HCT116 (cell line): ENCODE measurements around the gene ASB6. TPM values are rescaled to one million over a fixed set of nuclear protein-coding genes. Genes with fewer than 3 reads are reported as not detected.

Experiments used
- ATAC-seq: fragments of 200-7000 bp; cut with Tn5 transposase; 2 replicates; pipeline ENCODE4 v1.9.1; 2020; ENCODE audit warnings: mild to moderate bottlenecking, moderate library complexity
- BruUV-seq: library from RNA; stranded (reverse); fragments of 400-500 nt; replicated peaks from 2 replicates; lab custom pipeline; 2021; lab: Mats Ljungman, UMichigan
- CTCF ChIA-PET: fragments of 300-600 bp; sonication (Branson Sonifier 250); formaldehyde crosslinking; loops from one replicate; lab custom pipeline; 2021; ENCODE audit warnings: antibody characterized with exemption; lab: Charles Lee
- POLR2A ChIA-PET: fragments of 300-600, 350-600 bp; sonication (Branson Sonifier 250); formaldehyde crosslinking; loops from one replicate; lab custom pipeline; 2021; ENCODE audit warnings: antibody characterized with exemption; lab: Charles Lee
- RAD21 ChIA-PET, 2 experiments: fragments of 300-600 bp; sonication (Branson Sonifier 250); formaldehyde crosslinking; loops; one replicate each; lab custom pipeline; 2023; ENCODE audit warnings: low total read pairs in 2 of 2; ENCODE audit not compliant: uncharacterized antibody in 2 of 2, unreplicated experiment in 2 of 2, low non-redundant PET in 1 of 2; lab: Charles Lee
- DNase-seq: peaks from one replicate; pipeline ENCODE4 v3.0.0-alpha.2; 2010; ENCODE audit warnings: low read depth, low spot score
- H2AFZ ChIP-seq: fragments of 200-600 bp; shearing (Covaris generic), sonication (generic); 2 replicates; pipeline ENCODE4 v1.6.1; 2017; ENCODE audit warnings: low read depth, mixed run types, mixed read lengths, antibody characterized with exemption, low read length; ENCODE audit not compliant: poor library complexity, severe bottlenecking
- H3K27ac ChIP-seq: 2 replicates; pipeline ENCODE4 v1.5.1; 2012; ENCODE audit warnings: low read depth, low read length
- H3K27me3 ChIP-seq: fragments of 200-600 bp; sonication (generic); 2 replicates; pipeline ENCODE4 v1.6.1; 2016; ENCODE audit warnings: mixed run types, low read length, mixed read lengths; ENCODE audit not compliant: insufficient read depth
- H3K36me3 ChIP-seq, 2 experiments: fragments of 200-500 bp in 1 of 2; fragments of 200-600 bp in 1 of 2; sonication (Bioruptor generic) in 1 of 2; sonication (generic) in 1 of 2; 2 replicates each; pipeline versions ENCODE4 v1.5.1 to v1.6.1; 2014 to 2016; ENCODE audit warnings: low read length in 2 of 2, inconsistent platforms in 1 of 2, mixed read lengths in 1 of 2, mixed run types in 1 of 2; ENCODE audit not compliant: insufficient read depth in 2 of 2, control insufficient read depth in 1 of 2
- H3K4me1 ChIP-seq, 2 experiments: fragments of 200-600 bp in 1 of 2; sonication (generic) in 1 of 2; 2 replicates each; pipeline versions ENCODE4 v1.5.1 to v1.6.1; 2012 to 2017; ENCODE audit warnings: low read length in 2 of 2, inconsistent platforms in 1 of 2, mild to moderate bottlenecking in 1 of 2, mixed read lengths in 1 of 2, mixed run types in 1 of 2, moderate library complexity in 1 of 2; ENCODE audit not compliant: insufficient read depth in 2 of 2, control insufficient read depth in 1 of 2
- H3K4me2 ChIP-seq: fragments of 200-600 bp; sonication (generic); 2 replicates; pipeline ENCODE4 v1.6.1; 2017; ENCODE audit warnings: mixed run types, low read length, mixed read lengths
- H3K4me3 ChIP-seq, 2 experiments: fragments of 200-600 bp in 1 of 2; sonication (generic) in 1 of 2; replicated peaks in 1 of 2; 2 replicates each; pipeline ENCODE4 v1.5.1; 2011 to 2016; ENCODE audit warnings: low read length in 2 of 2, control low read depth in 1 of 2, low read depth in 1 of 2, mild to moderate bottlenecking in 1 of 2, mixed read lengths in 1 of 2, mixed run types in 1 of 2
- H3K79me2 ChIP-seq: fragments of 200-600 bp; sonication (generic); 2 replicates; pipeline ENCODE4 v1.6.1; 2017; ENCODE audit warnings: mild to moderate bottlenecking, mixed run types, low read length, moderate library complexity, mixed read lengths; ENCODE audit not compliant: insufficient read depth
- H3K9ac ChIP-seq: fragments of 200-600 bp; sonication (generic); 2 replicates; pipeline ENCODE4 v1.6.1; 2016; ENCODE audit warnings: low read length, mixed read lengths
- H3K9me2 ChIP-seq: fragments of 200-600 bp; sonication (generic), shearing (Covaris generic); 2 replicates; pipeline ENCODE4 v1.6.1; 2017; ENCODE audit warnings: mixed run types, mild to moderate bottlenecking, moderate library complexity; ENCODE audit not compliant: insufficient read depth
- H3K9me3 ChIP-seq, 2 experiments: fragments of 200-500 bp in 1 of 2; fragments of 200-600 bp in 1 of 2; sonication (Bioruptor generic) in 1 of 2; sonication (generic) in 1 of 2; 2 replicates each; pipeline ENCODE4 v1.6.1; 2014 to 2017; ENCODE audit warnings: low read length in 2 of 2, mixed read lengths in 2 of 2, inconsistent platforms in 1 of 2, low read depth in 1 of 2, mild to moderate bottlenecking in 1 of 2, mixed run types in 1 of 2, moderate library complexity in 1 of 2; ENCODE audit not compliant: control insufficient read depth in 1 of 2, insufficient read depth in 1 of 2
- H4K20me1 ChIP-seq: fragments of 200-600 bp; sonication (generic), shearing (Covaris generic); 2 replicates; pipeline ENCODE4 v1.6.1; 2017; ENCODE audit warnings: mixed run types, mild to moderate bottlenecking, moderate library complexity; ENCODE audit not compliant: insufficient read depth
- ATF3 ChIP-seq: IDR thresholded peaks from 2 replicates; pipeline ENCODE4 v1.6.1; 2012
- CEBPB ChIP-seq: IDR thresholded peaks from 2 replicates; pipeline ENCODE4 v1.6.1; 2012; ENCODE audit warnings: low read depth
- CTCF ChIP-seq, 3 experiments: fragments of 200-600 bp in 1 of 3; sonication (generic) in 1 of 3; IDR thresholded peaks in 2 of 3; conservative IDR thresholded peaks in 1 of 3; 2 replicates each; pipeline ENCODE4 v1.5.1; 2012 to 2017; ENCODE audit warnings: low read depth in 2 of 3, low read length in 2 of 3, antibody characterized with exemption in 1 of 3, borderline replicate concordance in 1 of 3, control low read depth in 1 of 3, mild to moderate bottlenecking in 1 of 3, mixed read lengths in 1 of 3, mixed run types in 1 of 3, moderate library complexity in 1 of 3; ENCODE audit not compliant: insufficient read depth in 1 of 3
- EGR1 ChIP-seq: IDR thresholded peaks from 2 replicates; pipeline ENCODE4 v1.6.1; 2012; ENCODE audit warnings: low read depth
- ELF1 ChIP-seq: IDR thresholded peaks from 2 replicates; pipeline ENCODE4 v1.6.1; 2012; ENCODE audit warnings: low read depth, borderline replicate concordance
- FOSL1 ChIP-seq: IDR thresholded peaks from 2 replicates; pipeline ENCODE4 v1.6.1; 2012; ENCODE audit warnings: low read depth
- POLR2A ChIP-seq: IDR thresholded peaks from 2 replicates; pipeline ENCODE4 v1.7.0; 2011; ENCODE audit warnings: borderline replicate concordance; ENCODE audit not compliant: insufficient read depth, insufficient read length; ENCODE audit errors: extremely low read depth
- RAD21 ChIP-seq: IDR thresholded peaks from 2 replicates; pipeline ENCODE4 v1.6.1; 2012; ENCODE audit warnings: low read depth, mild to moderate bottlenecking
- SIN3A ChIP-seq: IDR thresholded peaks from 2 replicates; pipeline ENCODE4 v1.6.1; 2012; ENCODE audit warnings: low read depth
- SRF ChIP-seq: IDR thresholded peaks from 2 replicates; pipeline ENCODE4 v1.6.1; 2012; ENCODE audit warnings: low read depth
- TCF7L2 ChIP-seq: IDR thresholded peaks from 2 replicates; pipeline ENCODE4 v1.7.0; 2011; ENCODE audit warnings: borderline replicate concordance, inconsistent platforms; ENCODE audit not compliant: insufficient read depth, insufficient read length; ENCODE audit errors: extremely low read depth
- ZNF274 ChIP-seq: fragments of 200-500 bp; sonication (Bioruptor generic); IDR thresholded peaks from 2 replicates; pipeline ENCODE4 v1.6.1; 2014; ENCODE audit warnings: mild to moderate bottlenecking, low read depth, low read length, inconsistent platforms
- intact Hi-C: fragments of 100-400 bp; cut with micrococcal nuclease; formaldehyde crosslinking; loops from 2 replicates; pipeline ENCODE4 v1.10.0; 2022
- total RNA-seq: library from RNA; stranded (reverse); gene quantifications from one replicate; pipeline ENCODE4 v1.2.1, GENCODE V29; 2021; ENCODE audit not compliant: unreplicated experiment
- TF ChIP-seq, protein P1 (sequence below): IDR thresholded peaks from 2 replicates; pipeline ENCODE4 v1.6.1; 2012

ASB6 gene
- total RNA-seq, 1 experiment from 2014 or later, result 21.6 TPM

DNA sequence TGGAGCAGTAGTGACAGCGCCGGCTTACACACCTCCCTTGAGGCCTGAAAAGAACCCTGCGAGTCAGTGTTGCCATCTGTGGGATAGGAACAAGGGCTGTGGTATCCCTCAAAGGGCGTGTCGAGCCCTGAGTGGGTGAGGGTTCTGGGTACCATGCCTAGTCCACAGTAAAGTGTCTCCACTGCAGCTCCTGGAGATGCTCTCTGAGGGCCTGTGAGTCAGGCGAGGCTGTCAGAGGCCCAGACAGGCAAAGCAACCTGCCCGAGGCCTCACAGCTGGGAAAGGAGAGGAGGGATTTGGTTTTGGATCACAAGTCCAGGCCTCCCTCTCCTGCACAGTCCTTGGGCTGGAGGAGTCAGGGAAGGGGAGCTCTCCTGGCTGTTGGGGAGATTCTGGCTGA, 29.6 kb upstream of the ASB6 start:
- H3K4me3 ChIP-seq, result no peak overlapping the region
- H3K27me3 ChIP-seq, result no peaks in the 10 kb centered on the region
- DNase-seq, result no peak
- no peaks in the 10 kb centered on the region for H4K20me1 ChIP-seq
- ATAC-seq, result no peak
- ChIA-PET CTCF (no interaction called here), POLR2A (no interaction called here), RAD21 (no interaction called here)
- peaks cover 9% of the 10 kb centered on the region; the same call in 1 of the 2 replicates for H3K79me2 ChIP-seq
- no peaks in the 10 kb centered on the region for H3K9me3 ChIP-seq
- H3K9me2 ChIP-seq, result no peaks in the 10 kb centered on the region
- H3K4me1 ChIP-seq, result peaks cover 14 to 18% of the 10 kb centered on the region in 2 experiments
- no peak for TF ChIP-seq ATF3
- no peak for TF ChIP-seq EGR1
- TF ChIP-seq CTCF (IDR thresholded peaks at IDR 0.05 in 2 of 3, conservative IDR thresholded peaks at IDR 0.05 in 1 of 3; ENCODE audit: borderline replicate concordance in 1 of 3, insufficient read depth in 1 of 3, low read depth in 2 of 3, low read length in 2 of 3), result no peak
- no peak for TF ChIP-seq FOSL1
- no peak for TF ChIP-seq POLR2A
- TF ChIP-seq SRF, result no peak
- no peak for TF ChIP-seq ELF1
- no peak for TF ChIP-seq SIN3A
- no peak for TF ChIP-seq TCF7L2
- TF ChIP-seq, protein P1, sequence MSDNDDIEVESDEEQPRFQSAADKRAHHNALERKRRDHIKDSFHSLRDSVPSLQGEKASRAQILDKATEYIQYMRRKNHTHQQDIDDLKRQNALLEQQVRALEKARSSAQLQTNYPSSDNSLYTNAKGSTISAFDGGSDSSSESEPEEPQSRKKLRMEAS, result no peak
- TF ChIP-seq CEBPB, result no peak
- TF ChIP-seq RAD21, result no peak
- TF ChIP-seq ZNF274, result no peak
- no peak overlapping the region for H3K9ac ChIP-seq
- no peak overlapping the region for H3K4me2 ChIP-seq
- no peak overlapping the region for H2AFZ ChIP-seq
- no TSS peak for BruUV-seq
- intact Hi-C loops, result no loop called here
- no peaks in the 10 kb centered on the region for H3K36me3 ChIP-seq
- H3K27ac ChIP-seq, result no peak overlapping the region
